GM12878 (cell line): Measurements from ENCODE around the gene CACNA1A. TPM values are rescaled to one million over a fixed set of nuclear protein-coding genes. Genes with fewer than 3 reads are reported as not detected.

Experiments used
- ATAC-seq: fragments of 200-7000 bp; cut with Tn5 transposase; 3 replicates; pipeline ENCODE4 v1.9.1; 2020; ENCODE audit warnings: mild to moderate bottlenecking, moderate library complexity
- BruUV-seq: library from RNA; stranded (reverse); fragments of 400-500 nt; replicated peaks from 2 replicates; lab custom pipeline; 2021; lab: Mats Ljungman, UMichigan
- CTCF ChIA-PET: fragments of 300-600 bp; sonication (Branson Sonifier 250); formaldehyde crosslinking; extraction: SDS; loops from one replicate; lab custom pipeline; 2021; ENCODE audit warnings: inconsistent platforms; lab: Yijun Ruan, JAX
- POLR2A ChIA-PET: fragments of 350-600 bp; formaldehyde crosslinking; extraction: SDS; loops from one replicate; lab custom pipeline; 2021; ENCODE audit warnings: inconsistent platforms; lab: Charles Lee
- RAD21 ChIA-PET: fragments of 300-600 bp; sonication (Branson Sonifier 250); formaldehyde crosslinking; loops from one replicate; lab custom pipeline; 2023; ENCODE audit warnings: antibody characterized with exemption; ENCODE audit not compliant: unreplicated experiment; lab: Charles Lee
- SMC1A ChIA-PET: fragments of 300-600 bp; sonication (Branson Sonifier 250); formaldehyde crosslinking; loops from one replicate; lab custom pipeline; 2023; ENCODE audit not compliant: unreplicated experiment, uncharacterized antibody; lab: Charles Lee
- DNase-seq: peaks from one replicate; pipeline ENCODE4 v3.0.0-alpha.2; 2011; ENCODE audit warnings: low read depth, low spot score
- FAIRE-seq: peaks from 3 replicates; lab custom pipeline; 2011; peaks lifted over from hg19 to GRCh38; lab: Jason Lieb, UNC
- H2AFZ ChIP-seq: 2 replicates; pipeline ENCODE4 v1.6.0; 2011; ENCODE audit warnings: low read depth, low read length, control low read depth; ENCODE audit not compliant: control insufficient read depth
- H3K27ac ChIP-seq: 2 replicates; pipeline ENCODE4 v1.5.1; 2011; ENCODE audit warnings: control low read depth; ENCODE audit not compliant: control insufficient read depth, insufficient read depth
- H3K27me3 ChIP-seq, 2 experiments: replicated peaks in 1 of 2; 2 replicates each; pipeline versions ENCODE4 v1.6.0 to v1.6.1; 2011; ENCODE audit warnings: low read length in 1 of 2; ENCODE audit not compliant: control insufficient read depth in 2 of 2, insufficient read depth in 2 of 2
- H3K36me3 ChIP-seq, 2 experiments: 2 replicates each; pipeline ENCODE4 v1.5.1; 2011; ENCODE audit warnings: low read length in 1 of 2; ENCODE audit not compliant: control insufficient read depth in 2 of 2, insufficient read depth in 2 of 2
- H3K4me1 ChIP-seq: 2 replicates; pipeline ENCODE4 v1.6.1; 2011; ENCODE audit warnings: mild to moderate bottlenecking, low read length, moderate library complexity, mixed read lengths; ENCODE audit not compliant: control insufficient read depth, insufficient read depth
- H3K4me2 ChIP-seq: 2 replicates; pipeline ENCODE4 v1.6.0; 2011; ENCODE audit warnings: control low read depth; ENCODE audit not compliant: control insufficient read depth, insufficient read depth
- H3K4me3 ChIP-seq: fragments of 200-600 bp; sonication (generic); 2 replicates; pipeline ENCODE4 v1.5.1; 2016
- H3K79me2 ChIP-seq: 2 replicates; pipeline ENCODE4 v1.6.0; 2011; ENCODE audit warnings: low read length; ENCODE audit not compliant: control insufficient read depth, insufficient read depth
- H3K9ac ChIP-seq: 2 replicates; pipeline ENCODE4 v1.8.0; 2011; ENCODE audit warnings: low read length, control low read depth, mixed read lengths; ENCODE audit not compliant: control insufficient read depth, insufficient read depth
- H3K9me3 ChIP-seq: replicated peaks from 3 replicates; pipeline ENCODE4 v1.5.1; 2011; ENCODE audit warnings: mild to moderate bottlenecking, low read length; ENCODE audit not compliant: control insufficient read depth, insufficient read depth
- H4K20me1 ChIP-seq: 2 replicates; pipeline ENCODE4 v1.6.0; 2011; ENCODE audit not compliant: control insufficient read depth, insufficient read depth
- BACH1 ChIP-seq: fragments of 450-650 bp; IDR thresholded peaks from 2 replicates; pipeline ENCODE4 v1.6.1; 2017; ENCODE audit warnings: mild to moderate bottlenecking, borderline replicate concordance
- CEBPB ChIP-seq, 2 experiments: fragments of 150-350 bp in 1 of 2; IDR thresholded peaks; 2 replicates each; pipeline ENCODE4 v1.6.1; 2012 to 2014; ENCODE audit warnings: low read depth in 2 of 2, low read length in 2 of 2, borderline replicate concordance in 1 of 2, inconsistent platforms in 1 of 2
- DPF2 ChIP-seq: fragments of 450-650 bp; IDR thresholded peaks from 2 replicates; pipeline ENCODE4 v1.6.1; 2017; ENCODE audit warnings: mild to moderate bottlenecking
- JUND ChIP-seq: IDR thresholded peaks from 2 replicates; pipeline ENCODE4 v1.6.1; 2012; ENCODE audit warnings: low read depth, mild to moderate bottlenecking, low read length, improper control_type of control experiment, moderate library complexity
- KDM1A ChIP-seq: fragments of 200-600 bp; sonication (generic); IDR thresholded peaks from 2 replicates; pipeline ENCODE4 v1.6.1; 2016; ENCODE audit warnings: borderline replicate concordance
- KLF5 ChIP-seq: fragments of 450-650 bp; IDR thresholded peaks from 2 replicates; pipeline ENCODE4 v1.6.1; 2014; ENCODE audit warnings: mild to moderate bottlenecking; ENCODE audit not compliant: partially characterized antibody
- LARP7 ChIP-seq: fragments of 450-650 bp; IDR thresholded peaks from 2 replicates; pipeline ENCODE4 v1.6.1; 2017; ENCODE audit warnings: mild to moderate bottlenecking
- NBN ChIP-seq: fragments of 450-650 bp; IDR thresholded peaks from 2 replicates; pipeline ENCODE4 v1.6.1; 2016
- NFYA ChIP-seq: IDR thresholded peaks from 2 replicates; pipeline ENCODE4 v1.6.1; 2011; ENCODE audit warnings: low read depth, mild to moderate bottlenecking, low read length, improper control_type of control experiment, borderline replicate concordance
- PRDM15 ChIP-seq: fragments of 450-650 bp; formaldehyde crosslinking; IDR thresholded peaks from 2 replicates; pipeline ENCODE4 v1.4.0; 2020; ENCODE audit warnings: mild to moderate bottlenecking, moderate library complexity
- RAD21 ChIP-seq: IDR thresholded peaks from 2 replicates; pipeline ENCODE4 v1.6.1; 2011; ENCODE audit warnings: mild to moderate bottlenecking, low read depth, low read length, moderate library complexity; ENCODE audit not compliant: insufficient read depth
- SMAD1 ChIP-seq: fragments of 450-650 bp; IDR thresholded peaks from 2 replicates; pipeline ENCODE4 v1.6.1; 2018; ENCODE audit warnings: mild to moderate bottlenecking, low read depth; ENCODE audit not compliant: partially characterized antibody
- TBL1XR1 ChIP-seq: IDR thresholded peaks from 2 replicates; pipeline ENCODE4 v1.6.1; 2012; ENCODE audit warnings: low read depth, low read length, improper control_type of control experiment
- ZZZ3 ChIP-seq: IDR thresholded peaks from 2 replicates; pipeline ENCODE4 v1.6.1; 2011; ENCODE audit warnings: low read depth; ENCODE audit not compliant: control insufficient read depth, insufficient read length
- WGBS: methylation state at CpG from one replicate; pipeline ENCODE4 v1.1.6; 2016; ENCODE audit warnings: low lambda C conversion rate; ENCODE audit not compliant: insufficient replicate concordance, insufficient coverage; ENCODE audit errors: missing lambda C conversion rate; 5-methylcytosine and 5-hydroxymethylcytosine counted together
- in situ Hi-C: fragments of 300-500 bp; cut with MboI; formaldehyde crosslinking; loops from 9 replicates; pipeline ENCODE4 v1.14.3; 2018; ENCODE audit warnings: mixed read lengths
- intact Hi-C: fragments of 100-400 bp; cut with micrococcal nuclease; formaldehyde crosslinking; loops from one replicate; pipeline ENCODE4 v1.14.2; 2022; ENCODE audit not compliant: unreplicated experiment
- polyA plus RNA-seq, 11 experiments: library from polyadenylated mRNA; depleted of rRNA in 4 of 11; unstranded in 6 of 11; stranded (reverse) in 5 of 11; fragments of >200 nt; fragmentation: Nextera tagmentation in 4 of 11; fragmentation: Illumina TruSeq in 1 of 11; extraction: Ambion mirVana in 4 of 11; extraction: Trizol in 1 of 11; gene quantifications; 1 replicate in 1 of 11; 2 replicates in 10 of 11; pipeline versions ENCODE4 v1.2.1 to v1.2.3, GENCODE V29; 2011 to 2016; ENCODE audit warnings: inconsistent platforms in 2 of 11, missing spikeins in 2 of 11, low read depth in 1 of 11
- total RNA-seq, 4 experiments: library from RNA; depleted of rRNA in 3 of 4; stranded (reverse); fragments of >200 nt in 3 of 4; fragmentation: Illumina TruSeq in 1 of 4; extraction: Trizol in 1 of 4; gene quantifications; 2 replicates each; pipeline versions ENCODE4 v1.2.1 to v1.2.3, GENCODE V29; 2013 to 2021

CACNA1A gene
- total and polyA plus RNA-seq, 10 of the 15 experiments (the other 5 are each of a cell fraction or from before 2014, with no cell fraction given), result 1.1 to 4.4 (median 2.5) TPM

DNA sequence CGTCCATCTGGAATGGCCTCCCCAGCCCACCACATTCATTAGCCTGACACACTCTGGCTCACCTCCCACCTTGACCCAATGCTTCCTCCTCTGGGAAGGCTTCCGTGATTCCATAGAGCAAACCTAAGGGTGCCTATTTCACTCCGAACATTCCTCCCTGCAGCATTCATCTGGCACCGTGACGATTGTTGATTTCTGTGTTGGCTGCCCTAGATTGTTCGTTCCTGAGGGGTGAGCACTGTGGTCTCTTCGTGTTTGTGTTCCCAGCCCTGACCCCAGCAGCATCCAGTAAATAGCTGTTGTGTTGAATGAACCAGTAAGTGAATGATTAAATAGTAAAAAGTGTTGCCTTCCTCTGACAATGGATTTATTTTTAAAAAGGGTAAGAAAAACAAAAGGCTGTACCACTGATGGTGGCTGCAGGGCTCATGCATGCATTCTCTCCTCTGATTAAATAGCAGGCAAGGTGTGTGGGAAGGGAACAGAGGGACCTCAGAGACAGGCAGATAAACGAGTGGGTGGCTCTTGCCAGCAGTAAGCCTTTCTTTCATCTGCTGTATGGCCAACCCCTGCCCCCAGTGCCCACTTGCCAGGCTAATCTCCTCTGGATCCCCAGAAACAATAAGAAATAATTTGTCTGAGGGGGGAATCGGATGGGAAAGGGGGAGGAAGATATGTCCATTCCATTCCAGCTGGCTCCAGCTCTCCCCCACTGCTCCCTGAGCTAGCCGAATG is 48.4 kb upstream of the CACNA1A start (continued):
- TF ChIP-seq TBL1XR1 (no peak), KDM1A (no peak)

DNA sequence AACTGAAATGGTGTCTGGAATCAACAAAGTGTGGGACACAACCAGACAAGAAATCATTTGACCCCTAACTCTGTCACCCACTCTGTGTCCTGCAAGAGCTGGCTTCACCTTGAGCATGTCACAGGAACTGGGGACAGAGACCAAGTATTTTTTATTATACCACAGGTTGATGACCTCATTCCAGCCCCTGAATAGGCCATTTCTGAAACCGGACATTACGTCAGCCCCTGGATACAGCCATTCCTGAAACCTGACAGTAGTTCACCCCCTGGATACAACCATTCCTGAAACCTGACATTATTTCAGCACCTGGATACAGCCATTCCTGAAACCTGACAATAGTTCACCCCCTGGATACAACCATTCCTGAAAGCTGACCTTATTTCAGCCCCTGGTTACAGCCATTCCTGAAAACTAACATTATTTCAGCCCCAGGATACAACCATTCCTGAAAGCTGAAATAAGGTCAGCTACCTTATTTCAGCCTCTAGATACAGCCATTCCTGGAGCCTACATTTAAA is 47.7 kb upstream of the CACNA1A start:
- FAIRE-seq (no peak), ATAC-seq (no peak), DNase-seq (no peak)
- ChIA-PET RAD21 (no interaction called here), POLR2A (no interaction called here), CTCF (no interaction called here), SMC1A (no interaction called here)
- intact Hi-C loops (no loop called here), in situ Hi-C loops (no loop called here)
- no TSS peak for BruUV-seq
- no peak overlapping the region for H3K27ac ChIP-seq
- no peaks in the 10 kb centered on the region for H3K4me1 ChIP-seq
- H3K79me2 ChIP-seq, result no peaks in the 10 kb centered on the region
- no peak overlapping the region for H3K4me3 ChIP-seq
- H3K27me3 ChIP-seq, result no peaks in the 10 kb centered on the region
- no peaks in the 10 kb centered on the region for H3K9me3 ChIP-seq
- TF ChIP-seq ZZZ3, result no peak
- TF ChIP-seq JUND, result no peak
- no peak for TF ChIP-seq KLF5
- TF ChIP-seq SMAD1, result no peak
- no peak for TF ChIP-seq NBN
- TF ChIP-seq RAD21, result no peak
- no peak for TF ChIP-seq DPF2
- no peak for TF ChIP-seq LARP7
- no peak for TF ChIP-seq NFYA
- TF ChIP-seq PRDM15 (CRISPR knock-in tag), result no peak
- no peak for TF ChIP-seq BACH1
- no peak for TF ChIP-seq CEBPB (IDR thresholded peaks at IDR 0.05; ENCODE audit: borderline replicate concordance in 1 of 2, low read depth in 2 of 2, low read length in 2 of 2)
- no peak overlapping the region for H3K4me2 ChIP-seq
- H3K36me3 ChIP-seq, result no peaks in the 10 kb centered on the region
- no peak overlapping the region for H2AFZ ChIP-seq
- H4K20me1 ChIP-seq, result no peaks in the 10 kb centered on the region
- 91% methylated on average over 2 of the region's 2 CpGs for WGBS
- H3K9ac ChIP-seq, result no peak overlapping the region
